Measurements from ENCODE around the gene GLI3. TPM values are rescaled to one million over a fixed set of nuclear protein-coding genes. Genes with fewer than 3 reads are reported as not detected.

Gene GLI3
- total and polyA plus RNA-seq, 12 donors: 0.51 to 9.1 (median 5.3) TPM

GRCh38 chr7:42226354-42226941 lies 10.6 kb downstream of the GLI3 start:
- no peak for TF ChIP-seq CTCF (IDR thresholded peaks at IDR 0.05)
- H3K27me3 ChIP-seq: peaks cover 0 to 44% (median 13%) of the 10 kb centered on the region in 7 donors
- 76 to 80% methylated on average over 5 of the region's 5 CpGs for WGBS, 2 donors
- H3K36me3 ChIP-seq: no peaks in the 10 kb centered on the region
- DNase-seq (no peak), ATAC-seq (no peak)
- H3K4me3 ChIP-seq: no peak overlapping the region
- H3K4me1 ChIP-seq: peaks cover 0 to 23% (median 0%) of the 10 kb centered on the region in 9 donors
- intact Hi-C loops (cut with DNase I): loop anchor here in 1 of 10 donors (10.0 kb wide), 1 partner anchor 62 kb away; no protein-coding TSS in a partner anchor
- H3K27ac ChIP-seq: no peak overlapping the region
- H3K9me3 ChIP-seq: no peaks in the 10 kb centered on the region

GRCh38 chr7:42224391-42225003 lies 12.5 kb downstream of the GLI3 start:
- no peak overlapping the region for H3K27ac ChIP-seq
- no peak overlapping the region for H3K4me3 ChIP-seq
- peaks cover 0 to 38% (median 13%) of the 10 kb centered on the region in 7 donors for H3K27me3 ChIP-seq
- no peaks in the 10 kb centered on the region for H3K9me3 ChIP-seq
- DNase-seq: no peak
- peaks cover 0 to 23% (median 0%) of the 10 kb centered on the region in 9 donors for H3K4me1 ChIP-seq
- ATAC-seq: no peak
- peaks cover 0 to 4% (median 0%) of the 10 kb centered on the region in 9 donors for H3K36me3 ChIP-seq
- WGBS, 2 donors: 93 to 96% methylated on average over 8 of the region's 8 CpGs
- no peak for TF ChIP-seq CTCF (IDR thresholded peaks at IDR 0.05)
- intact Hi-C loops (cut with DNase I): loop anchor here in 1 of 10 donors (10.0 kb wide), 1 partner anchor 60 kb away; no protein-coding TSS in a partner anchor

- WGBS, 2 donors: 62 to 69% methylated on average over 11 of the region's 11 CpGs
- no peak overlapping the region for H3K27ac ChIP-seq
- ATAC-seq (no peak), DNase-seq (no peak)
- peaks cover 0 to 4% (median 0%) of the 10 kb centered on the region in 9 donors for H3K36me3 ChIP-seq
- H3K4me1 ChIP-seq: peaks cover 0 to 14% (median 0%) of the 10 kb centered on the region in 9 donors
- no peak overlapping the region for H3K4me3 ChIP-seq
- H3K9me3 ChIP-seq: no peaks in the 10 kb centered on the region
- intact Hi-C loops (cut with DNase I): loop anchor here in 1 of 10 donors (10.0 kb wide), 1 partner anchor 58 kb away; no protein-coding TSS in a partner anchor
- peaks cover 0 to 23% (median 2%) of the 10 kb centered on the region in 7 donors for H3K27me3 ChIP-seq
- no peak for TF ChIP-seq CTCF (IDR thresholded peaks at IDR 0.05)
Measured at GRCh38 chr7:42222891-42223290, 14.1 kb downstream of the GLI3 start.

- Histone ChIP-seq H3K36me3 (peaks cover 0 to 4% (median 0%) of the 10 kb centered on the region in 9 donors), H3K4me1 (peaks cover 0 to 8% (median 0%) of the 10 kb centered on the region in 9 donors), H3K9me3 (no peaks in the 10 kb centered on the region), H3K4me3 (no peak overlapping the region), H3K27me3 (peaks cover 0 to 15% (median 0%) of the 10 kb centered on the region in 7 donors), H3K27ac (no peak overlapping the region)
- 80 to 85% methylated on average over 2 of the region's 2 CpGs for WGBS, 2 donors
- no peak for ATAC-seq
- no peak for TF ChIP-seq CTCF (IDR thresholded peaks at IDR 0.05)
- intact Hi-C loops (cut with DNase I): loop anchor here in 1 of 10 donors (10.0 kb wide), 1 partner anchor 57 kb away; no protein-coding TSS in a partner anchor
- DNase-seq: no peak
Measured at GRCh38 chr7:42222125-42222524, 14.9 kb downstream of the GLI3 start.
